ENCODE results near the gene SARNP.
A peak's percentile ranks its signal among the peaks of the same experiment; 100 is the strongest.

The SARNP gene

DNA sequence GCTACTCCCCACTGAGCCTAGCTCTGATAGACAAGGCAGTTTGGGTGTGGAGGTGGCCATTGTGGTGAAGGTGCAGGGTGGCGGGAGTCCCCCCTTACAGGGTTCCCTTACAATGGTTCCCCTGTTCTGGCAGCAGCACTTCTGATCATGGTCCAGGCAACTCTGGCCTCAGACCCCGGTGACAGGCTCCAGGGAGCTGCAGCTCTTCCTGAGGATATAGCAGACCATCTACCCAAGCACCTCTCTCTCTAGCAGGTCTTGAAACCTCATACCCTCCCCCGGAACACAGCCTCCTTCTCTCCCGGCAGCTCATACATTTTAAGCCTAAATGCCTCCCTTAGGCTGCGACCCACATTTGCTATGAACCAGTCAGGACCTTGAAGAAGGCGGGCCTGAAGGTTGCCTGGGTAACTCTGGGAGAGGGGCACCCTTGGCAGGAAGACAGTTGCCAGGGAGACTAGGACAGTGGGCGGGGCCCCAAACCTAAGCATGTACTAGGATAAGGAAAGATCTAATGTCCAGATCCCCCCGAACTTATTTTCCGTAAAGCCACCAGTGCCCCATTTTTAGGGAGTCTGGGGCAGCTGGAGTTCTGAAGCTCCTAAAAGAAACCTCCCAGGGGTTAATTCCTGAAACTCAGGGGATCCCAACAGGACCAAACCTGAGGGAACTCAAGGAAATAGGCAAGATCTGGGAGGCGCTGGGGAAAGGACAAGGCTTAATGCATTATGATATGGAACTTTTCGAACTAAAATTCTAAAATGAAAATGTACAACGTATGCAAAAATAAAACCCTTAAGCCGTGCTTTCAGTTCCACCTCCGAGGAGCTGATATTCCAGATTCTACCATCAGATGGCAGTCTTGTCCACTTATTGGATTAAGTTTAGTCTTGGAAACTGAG, 79.2 kb downstream of the SARNP start:
- peak; percentile 62 for DNase-seq

GRCh38 chr12:55737581-55738122, 79.9 kb downstream of the SARNP start:
- DNase-seq: no peak

- DNase-seq: peak; percentile 44
These were observed 80.5 kb downstream of the SARNP start for GRCh38 chr12:55736780-55737580.

DNA sequence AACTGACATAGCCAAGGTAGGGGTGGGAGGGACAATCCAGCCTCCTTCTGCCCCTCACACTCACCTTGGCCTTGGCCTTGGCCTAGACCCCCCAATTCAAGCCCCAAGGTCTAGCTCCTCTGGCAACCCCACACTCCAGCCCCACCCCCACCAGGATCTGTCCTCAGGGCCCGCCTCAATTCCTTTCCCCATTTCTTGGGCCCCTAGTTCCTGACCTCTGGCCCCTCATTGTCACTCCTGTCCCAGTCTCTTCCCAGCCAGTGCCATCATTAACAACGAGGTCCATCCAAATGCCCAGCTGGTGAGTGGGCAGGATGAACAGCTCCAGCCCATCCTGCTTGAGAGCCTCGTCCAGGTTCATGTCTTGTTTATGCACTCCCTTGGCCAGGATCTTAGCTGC, 81.4 kb downstream of the SARNP start:
- DNase-seq: no peak

GRCh38 chr12:55734595-55734994, 82.9 kb downstream of the SARNP start:
- DNase-seq: no peak

DNA sequence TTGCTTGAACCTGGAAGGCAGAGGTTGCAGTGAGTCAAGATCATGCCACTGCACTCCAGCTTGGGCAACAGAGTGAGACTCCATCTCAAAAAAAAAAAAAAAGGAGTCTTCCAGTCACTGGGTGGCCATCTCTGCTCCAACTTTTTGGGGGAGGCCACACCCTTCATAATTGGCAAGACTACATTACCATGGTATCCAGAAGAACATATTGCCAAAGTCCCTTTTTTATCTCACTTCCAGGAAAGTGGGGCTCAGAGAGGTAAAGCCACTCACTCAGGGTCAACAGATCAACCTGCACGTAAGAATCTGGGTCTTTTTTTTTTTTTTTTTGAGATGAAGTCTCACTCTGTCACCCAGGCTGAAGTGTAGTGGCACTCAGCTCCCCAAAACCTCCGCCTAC, 83.7 kb downstream of the SARNP start:
- no peak for DNase-seq

DNA sequence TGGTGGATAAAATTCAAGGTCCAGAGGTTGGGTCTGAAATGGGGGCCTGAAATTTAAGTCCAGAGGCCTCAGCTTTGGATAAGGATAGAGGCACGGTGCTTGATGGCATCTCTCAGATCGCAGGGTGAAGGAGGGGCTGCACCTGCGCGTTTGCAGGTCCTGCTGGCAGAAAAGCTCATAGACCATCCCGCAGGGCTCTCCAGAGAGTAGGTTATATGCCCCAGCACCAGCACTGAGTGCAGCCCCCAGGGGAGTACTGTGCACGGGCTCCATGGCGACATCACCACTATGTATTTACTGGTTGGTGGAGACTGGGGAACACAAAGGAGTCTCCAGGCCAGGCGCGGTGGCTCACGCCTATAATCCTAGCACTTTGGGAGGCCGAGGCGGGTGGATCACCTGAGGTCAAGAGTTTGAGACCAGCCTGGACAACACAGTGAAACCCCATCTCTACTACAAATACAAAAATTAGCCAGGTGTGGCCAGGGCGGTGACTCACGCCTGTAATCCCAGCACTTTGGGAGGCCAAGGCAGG, 84.4 kb downstream of the SARNP start:
- no peak for DNase-seq

DNA sequence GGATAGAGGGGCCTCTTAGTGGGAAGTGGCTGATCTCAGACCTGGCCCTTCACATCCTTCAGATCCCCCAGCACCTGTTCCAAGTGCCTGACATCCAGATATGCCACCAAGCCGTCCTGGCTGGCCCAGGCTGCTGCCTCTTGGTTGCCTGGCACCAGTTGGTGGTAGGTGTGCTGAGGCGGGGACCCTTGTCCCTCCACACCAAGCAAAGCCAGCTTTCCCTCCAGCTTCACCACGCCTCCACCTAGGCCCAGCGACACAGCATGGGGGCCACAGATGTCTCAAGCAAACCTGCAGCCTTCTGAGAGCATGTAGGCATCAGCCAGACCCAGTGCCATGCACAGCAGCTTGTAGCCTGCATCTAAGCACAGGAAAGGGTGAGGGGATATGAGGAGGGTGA, 85.2 kb downstream of the SARNP start:
- no peak for DNase-seq

GRCh38 chr12:55729819-55730818, 87.4 kb downstream of the SARNP start:
- peak; percentile 21 for DNase-seq

- DNase-seq: peak; percentile 55
These were observed 88.3 kb downstream of the SARNP start, which contains the start of gene CD63 for GRCh38 chr12:55728939-55729818. CD63 (minus strand) TSS chr12:55729009; CDS start chr12:55728341, 668 bp downstream.

- peak; percentile 6 for DNase-seq
These were observed 89.2 kb downstream of the SARNP start for GRCh38 chr12:55728186-55728938.

GRCh38 chr12:55727643-55728185, 89.8 kb downstream of the SARNP start:
- no peak for DNase-seq

- no peak for DNase-seq
These were observed 90.6 kb downstream of the SARNP start for GRCh38 chr12:55726971-55727370.

- DNase-seq: no peak
These were observed 92.0 kb downstream of the SARNP start for GRCh38 chr12:55725556-55725955.

- no peak for DNase-seq
These were observed 92.6 kb downstream of the SARNP start for GRCh38 chr12:55724940-55725309.

DNA sequence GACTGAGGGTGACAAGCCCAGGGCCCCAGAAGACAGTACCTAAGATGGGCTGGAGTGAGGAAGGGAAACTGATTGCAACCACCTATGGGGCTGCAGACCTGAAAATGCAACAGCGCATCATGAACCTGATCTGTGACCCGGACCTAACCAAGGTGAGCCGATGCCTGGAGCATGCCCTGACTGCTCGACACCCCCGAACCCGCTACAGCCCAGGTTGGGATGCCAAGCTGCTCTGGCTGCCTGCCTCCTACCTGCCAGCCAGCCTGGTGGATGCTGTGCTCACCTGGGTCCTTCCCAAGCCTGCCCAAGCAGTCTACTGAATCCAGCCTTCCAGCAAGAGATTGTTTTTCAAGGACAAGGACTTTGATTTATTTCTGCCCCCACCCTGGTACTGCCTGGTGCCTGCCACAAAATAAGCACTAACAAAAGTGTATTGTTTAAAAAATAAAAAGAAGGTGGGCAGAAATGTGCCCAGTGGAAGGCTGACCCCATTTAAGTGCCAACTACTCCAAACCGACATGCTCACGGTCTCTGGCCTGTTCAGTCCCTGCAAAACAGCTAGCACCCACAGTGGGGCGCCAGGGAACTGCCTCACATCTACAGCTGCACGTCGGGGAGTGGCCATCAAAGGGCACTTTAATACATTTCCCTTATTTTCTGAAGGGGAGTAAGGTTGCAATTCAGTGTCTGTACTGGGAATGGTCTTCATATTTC, 93.1 kb downstream of the SARNP start:
- no peak for DNase-seq

GRCh38 chr12:55723516-55724225, 93.9 kb downstream of the SARNP start:
- no peak for DNase-seq

DNA sequence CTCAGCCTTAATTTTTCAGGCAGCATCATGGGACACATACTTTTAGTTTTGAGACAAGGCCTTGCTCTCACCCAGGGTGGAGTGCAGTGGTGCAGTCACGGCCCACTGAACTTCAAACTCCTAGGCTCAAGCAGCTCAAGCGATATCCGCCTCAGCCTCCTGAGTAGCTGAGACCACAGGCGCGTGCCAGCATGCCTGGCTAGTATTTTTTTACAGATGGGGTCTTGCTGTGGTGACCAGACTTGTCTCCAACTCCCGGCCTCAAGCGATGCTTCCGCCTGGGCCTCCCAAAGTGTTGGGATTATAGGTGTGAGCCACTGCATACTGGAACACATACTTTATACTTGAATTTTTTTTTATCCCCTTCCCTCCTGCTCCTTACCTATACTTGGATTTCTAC, 94.6 kb downstream of the SARNP start:
- DNase-seq: no peak

Data from DMS79 treated with DMSO at 0.1 percent for 48 hours (cell line).